RCC 7860 (cell line): ENCODE measurements around the gene GPR35.

Experiments
- DNase-seq: peaks from one replicate; pipeline ENCODE4 v3.0.0-alpha.2; 2015; ENCODE audit warnings: low spot score
- FAIRE-seq: peaks from 2 replicates; lab custom pipeline; 2012; peaks lifted over from hg19 to GRCh38; lab: Jason Lieb, UNC

Gene GPR35

GRCh38 chr2:240637116-240637900 is 12.0 kb downstream of the GPR35 start:
- no peak for FAIRE-seq
- DNase-seq = no peak

- DNase-seq (no peak), FAIRE-seq (no peak)
Observed at GRCh38 chr2:240637901-240638345, 12.6 kb downstream of the GPR35 start.

DNA sequence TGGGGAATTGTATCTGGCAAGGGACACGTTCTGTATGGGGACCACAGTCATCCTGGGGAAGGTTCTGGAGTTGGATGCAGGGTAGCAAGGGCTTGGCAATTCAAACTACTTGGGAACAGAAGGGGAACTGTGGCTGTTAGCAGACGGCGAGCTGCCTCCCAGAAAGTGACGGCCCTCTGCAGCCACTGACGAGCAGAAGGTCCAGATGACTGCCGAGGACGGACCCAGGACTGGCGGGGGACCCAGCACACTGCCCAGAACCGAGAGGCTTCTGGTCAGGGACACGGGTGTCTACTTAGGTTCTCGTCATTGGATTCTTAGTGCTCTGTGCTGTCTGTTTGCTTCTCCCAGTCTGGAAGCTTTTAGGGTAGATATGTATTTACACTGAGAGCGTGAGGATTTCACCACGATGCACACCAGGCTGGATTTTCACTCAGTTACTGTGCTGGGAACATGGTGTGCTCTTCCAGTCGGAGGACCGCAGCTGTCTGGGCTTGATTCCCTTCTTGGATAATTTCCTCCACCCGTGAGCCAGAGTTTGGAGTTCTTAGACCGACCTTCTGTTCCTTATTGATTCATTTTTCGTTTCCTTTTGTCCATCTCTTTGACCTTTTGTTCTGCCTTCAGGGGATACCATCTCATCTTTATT is 13.4 kb downstream of the GPR35 start:
- FAIRE-seq (no peak), DNase-seq (no peak)

GRCh38 chr2:240639566-240639965 is 14.3 kb downstream of the GPR35 start:
- no peak for FAIRE-seq
- DNase-seq = no peak

GRCh38 chr2:240640939-240641338 is 15.7 kb downstream of the GPR35 start:
- no peak for FAIRE-seq

GRCh38 chr2:240642061-240642805 is 17.0 kb downstream of the GPR35 start:
- DNase-seq = no peak
- no peak for FAIRE-seq

More at GRCh38 chr2:240640939-240641338, 15.7 kb downstream of the GPR35 start:
- no peak for DNase-seq

DNA sequence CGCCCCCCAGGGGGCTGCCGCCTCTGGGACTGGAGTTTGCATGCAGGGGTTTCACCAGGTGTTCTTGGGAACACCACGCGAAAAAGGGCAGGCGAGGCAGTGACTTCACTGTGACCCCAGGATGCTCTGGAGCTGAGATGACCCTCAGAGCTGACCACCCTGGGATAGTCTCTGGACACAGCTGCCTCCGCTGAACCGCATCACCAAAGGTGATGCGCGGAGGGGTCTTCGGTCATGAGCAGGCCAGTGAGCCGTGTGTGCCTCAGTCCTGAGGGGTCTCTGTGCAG is 17.5 kb downstream of the GPR35 start:
- FAIRE-seq = no peak
- DNase-seq = no peak

GRCh38 chr2:240643093-240643810 is 18.0 kb downstream of the GPR35 start:
- FAIRE-seq (no peak), DNase-seq (no peak)

DNA sequence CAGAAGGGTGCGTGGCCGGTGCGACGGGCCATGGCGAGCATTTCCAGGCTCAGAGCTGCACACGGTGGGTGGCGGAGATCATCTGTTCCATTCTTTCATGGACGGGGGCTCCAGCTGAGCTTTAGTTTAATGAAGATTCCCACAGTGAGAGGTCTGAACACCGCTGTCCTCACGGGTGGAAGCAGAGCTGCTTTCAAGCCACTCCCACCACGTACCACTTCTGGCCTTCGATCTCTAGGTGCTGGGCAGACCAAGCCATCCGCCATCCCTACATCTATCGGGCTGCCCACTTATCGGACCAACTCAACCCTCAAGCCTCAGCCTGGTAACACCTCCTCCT is 18.5 kb downstream of the GPR35 start:
- FAIRE-seq = no peak

GRCh38 chr2:240644171-240644651 is 18.9 kb downstream of the GPR35 start:
- no peak for FAIRE-seq

More for the DNA sequence above, 18.5 kb downstream of the GPR35 start:
- DNase-seq = no peak

GRCh38 chr2:240644859-240645301 is 19.6 kb downstream of the GPR35 start:
- FAIRE-seq (no peak), DNase-seq (no peak)

More at GRCh38 chr2:240644171-240644651, 18.9 kb downstream of the GPR35 start:
- no peak for DNase-seq

DNA sequence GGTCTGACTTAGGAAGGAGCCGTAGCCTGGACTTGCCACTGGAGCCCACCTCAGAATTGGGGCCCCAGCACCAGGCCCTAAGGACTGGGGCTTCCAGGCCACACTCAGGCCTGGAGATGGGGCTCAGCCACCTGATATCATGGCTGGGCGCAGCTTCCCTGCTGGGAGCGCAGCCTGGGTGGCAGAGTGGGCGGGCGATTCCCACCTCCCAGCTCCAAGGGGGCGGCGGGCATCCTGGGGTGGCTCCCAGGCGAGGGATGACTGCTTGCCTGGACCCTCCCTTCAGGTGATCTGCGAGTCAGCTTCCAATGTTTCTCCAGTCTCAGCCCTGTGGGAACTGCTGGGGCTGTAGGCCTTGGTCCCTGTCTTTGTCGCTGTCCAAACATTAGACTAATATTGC is 20.1 kb downstream of the GPR35 start:
- FAIRE-seq (no peak), DNase-seq (no peak)

DNA sequence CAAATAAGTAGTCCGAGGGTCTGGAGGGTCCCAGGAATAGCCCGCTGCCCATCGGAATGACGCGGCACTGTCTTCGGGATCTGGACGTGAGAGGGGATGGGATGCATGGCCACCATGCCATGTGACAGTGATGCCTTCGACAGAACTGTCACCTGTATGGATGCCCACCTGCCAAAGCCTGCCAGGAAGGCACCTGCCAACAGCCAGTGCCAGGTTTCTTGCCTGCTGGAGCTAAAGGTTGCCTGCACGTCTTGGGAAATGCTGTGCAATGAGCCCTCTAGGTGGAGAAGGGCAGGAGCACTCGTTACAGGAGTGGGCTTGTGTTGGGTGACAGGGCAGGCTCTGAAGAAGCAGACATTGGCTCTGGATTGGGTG is 20.5 kb downstream of the GPR35 start:
- FAIRE-seq (no peak), DNase-seq (no peak)

- FAIRE-seq (no peak), DNase-seq (no peak)
Observed at GRCh38 chr2:240646176-240646899, 21.1 kb downstream of the GPR35 start.

DNA sequence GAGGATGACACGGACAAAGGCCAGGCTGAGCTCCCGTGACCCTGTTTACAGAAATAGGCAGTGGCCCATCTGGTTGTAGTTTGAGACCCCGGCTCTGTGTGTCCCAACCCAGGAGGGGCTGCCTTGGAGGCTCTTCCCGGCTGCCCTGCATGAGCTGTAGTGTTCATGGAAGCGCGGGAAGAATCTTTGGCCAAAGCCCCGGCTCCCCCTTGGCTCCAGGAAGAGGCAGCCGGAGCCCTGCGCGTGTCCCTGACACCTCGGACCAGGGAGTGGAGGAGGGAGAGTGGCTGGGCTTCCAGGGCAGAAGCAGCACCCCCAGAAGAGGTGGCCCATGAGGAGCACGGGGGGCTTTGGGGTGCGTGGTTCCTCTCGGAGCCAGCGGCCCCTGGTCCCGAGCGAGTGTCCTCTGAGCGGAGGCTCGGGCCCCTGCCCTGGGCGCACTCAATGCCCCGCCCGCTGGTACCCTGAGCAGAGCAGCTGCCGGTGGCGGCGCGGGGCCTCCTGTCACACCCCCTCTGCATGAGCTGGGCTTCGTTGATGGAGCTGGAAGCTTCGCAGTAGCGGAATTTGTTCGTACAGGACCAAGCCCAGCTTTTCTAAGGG is 21.7 kb downstream of the GPR35 start:
- FAIRE-seq = no peak
- DNase-seq = no peak

- FAIRE-seq (no peak), DNase-seq (no peak)
Observed at GRCh38 chr2:240647503-240648154, 22.3 kb downstream of the GPR35 start.

GRCh38 chr2:240648155-240648649 is 22.9 kb downstream of the GPR35 start:
- no peak for FAIRE-seq
- DNase-seq = no peak

DNA sequence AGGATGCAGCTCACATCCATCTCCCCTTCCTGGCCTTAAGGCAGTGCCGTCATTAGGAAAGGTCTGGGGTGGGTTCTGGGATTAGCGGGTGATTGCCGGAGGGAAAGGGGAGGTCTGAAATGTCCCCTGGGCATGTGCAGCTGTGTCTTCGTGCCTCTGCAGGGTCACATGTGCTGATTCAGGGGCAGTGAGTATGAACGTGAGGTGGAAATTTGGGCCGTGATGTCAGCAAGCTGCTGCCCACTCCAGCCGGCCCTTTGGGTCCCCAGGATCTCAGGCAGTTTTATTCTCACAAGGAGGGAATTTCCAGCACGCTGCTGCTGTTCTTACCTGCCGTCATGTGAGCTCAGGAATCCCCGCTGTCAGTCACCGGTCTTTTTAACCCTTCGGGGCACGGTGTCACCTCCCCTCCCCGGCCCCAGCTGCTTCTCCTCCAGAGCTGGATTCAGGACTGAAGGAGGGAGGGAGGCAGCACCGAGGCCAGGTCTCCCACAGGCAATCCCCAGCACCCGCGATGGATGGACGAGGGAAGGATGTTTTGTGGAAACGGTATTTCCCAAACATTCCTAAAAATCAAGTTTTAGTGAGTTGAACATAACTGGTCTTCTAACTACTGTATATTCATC is 23.5 kb downstream of the GPR35 start:
- no peak for FAIRE-seq
- no peak for DNase-seq

DNA sequence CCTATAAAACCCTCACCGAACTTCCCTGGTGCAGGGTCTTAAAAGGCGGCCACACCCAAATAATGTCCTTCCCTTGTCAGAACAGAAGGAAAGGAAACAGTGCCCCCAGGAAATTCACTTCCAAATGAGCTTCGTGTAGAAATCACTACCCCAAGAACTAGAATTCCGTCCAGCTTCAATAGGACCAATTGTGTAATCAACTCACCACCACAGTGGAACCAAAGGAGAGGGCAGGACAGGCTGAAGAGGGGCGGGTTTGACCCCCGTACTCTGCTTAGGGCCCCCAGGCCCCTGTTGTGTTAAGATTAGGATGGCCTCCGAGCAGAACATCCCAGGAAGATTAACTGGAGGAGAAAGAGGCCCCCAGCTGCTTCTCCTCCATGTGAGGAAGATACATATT is 24.1 kb downstream of the GPR35 start:
- DNase-seq (no peak), FAIRE-seq (no peak)
